ENCODE results near the gene PIK3C3.

Gene PIK3C3

GRCh38 chr18:42032447-42032846 is 77.4 kb downstream of the PIK3C3 start (continued):
- TF ChIP-seq, protein P1, sequence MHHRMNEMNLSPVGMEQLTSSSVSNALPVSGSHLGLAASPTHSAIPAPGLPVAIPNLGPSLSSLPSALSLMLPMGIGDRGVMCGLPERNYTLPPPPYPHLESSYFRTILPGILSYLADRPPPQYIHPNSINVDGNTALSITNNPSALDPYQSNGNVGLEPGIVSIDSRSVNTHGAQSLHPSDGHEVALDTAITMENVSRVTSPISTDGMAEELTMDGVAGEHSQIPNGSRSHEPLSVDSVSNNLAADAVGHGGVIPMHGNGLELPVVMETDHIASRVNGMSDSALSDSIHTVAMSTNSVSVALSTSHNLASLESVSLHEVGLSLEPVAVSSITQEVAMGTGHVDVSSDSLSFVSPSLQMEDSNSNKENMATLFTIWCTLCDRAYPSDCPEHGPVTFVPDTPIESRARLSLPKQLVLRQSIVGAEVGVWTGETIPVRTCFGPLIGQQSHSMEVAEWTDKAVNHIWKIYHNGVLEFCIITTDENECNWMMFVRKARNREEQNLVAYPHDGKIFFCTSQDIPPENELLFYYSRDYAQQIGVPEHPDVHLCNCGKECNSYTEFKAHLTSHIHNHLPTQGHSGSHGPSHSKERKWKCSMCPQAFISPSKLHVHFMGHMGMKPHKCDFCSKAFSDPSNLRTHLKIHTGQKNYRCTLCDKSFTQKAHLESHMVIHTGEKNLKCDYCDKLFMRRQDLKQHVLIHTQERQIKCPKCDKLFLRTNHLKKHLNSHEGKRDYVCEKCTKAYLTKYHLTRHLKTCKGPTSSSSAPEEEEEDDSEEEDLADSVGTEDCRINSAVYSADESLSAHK (tag by site-specific recombination; IDR thresholded peaks at IDR 0.05), result no peak
- TF ChIP-seq, protein P2, sequence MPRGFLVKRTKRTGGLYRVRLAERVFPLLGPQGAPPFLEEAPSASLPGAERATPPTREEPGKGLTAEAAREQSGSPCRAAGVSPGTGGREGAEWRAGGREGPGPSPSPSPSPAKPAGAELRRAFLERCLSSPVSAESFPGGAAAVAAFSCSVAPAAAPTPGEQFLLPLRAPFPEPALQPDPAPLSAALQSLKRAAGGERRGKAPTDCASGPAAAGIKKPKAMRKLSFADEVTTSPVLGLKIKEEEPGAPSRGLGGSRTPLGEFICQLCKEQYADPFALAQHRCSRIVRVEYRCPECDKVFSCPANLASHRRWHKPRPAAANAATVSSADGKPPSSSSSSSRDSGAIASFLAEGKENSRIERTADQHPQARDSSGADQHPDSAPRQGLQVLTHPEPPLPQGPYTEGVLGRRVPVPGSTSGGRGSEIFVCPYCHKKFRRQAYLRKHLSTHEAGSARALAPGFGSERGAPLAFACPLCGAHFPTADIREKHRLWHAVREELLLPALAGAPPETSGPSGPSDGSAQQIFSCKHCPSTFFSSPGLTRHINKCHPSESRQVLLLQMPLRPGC (tag by site-specific recombination; IDR thresholded peaks at IDR 0.05), result no peak
- no peak for TF ChIP-seq ATF2 (tag by site-specific recombination; IDR thresholded peaks at IDR 0.05; ENCODE audit: low read depth)
- TF ChIP-seq ZNF626 (tag by site-specific recombination; IDR thresholded peaks at IDR 0.05), result no peak
- TF ChIP-seq HIC1 (tag by site-specific recombination; IDR thresholded peaks at IDR 0.05), result no peak
- TF ChIP-seq, protein P3, sequence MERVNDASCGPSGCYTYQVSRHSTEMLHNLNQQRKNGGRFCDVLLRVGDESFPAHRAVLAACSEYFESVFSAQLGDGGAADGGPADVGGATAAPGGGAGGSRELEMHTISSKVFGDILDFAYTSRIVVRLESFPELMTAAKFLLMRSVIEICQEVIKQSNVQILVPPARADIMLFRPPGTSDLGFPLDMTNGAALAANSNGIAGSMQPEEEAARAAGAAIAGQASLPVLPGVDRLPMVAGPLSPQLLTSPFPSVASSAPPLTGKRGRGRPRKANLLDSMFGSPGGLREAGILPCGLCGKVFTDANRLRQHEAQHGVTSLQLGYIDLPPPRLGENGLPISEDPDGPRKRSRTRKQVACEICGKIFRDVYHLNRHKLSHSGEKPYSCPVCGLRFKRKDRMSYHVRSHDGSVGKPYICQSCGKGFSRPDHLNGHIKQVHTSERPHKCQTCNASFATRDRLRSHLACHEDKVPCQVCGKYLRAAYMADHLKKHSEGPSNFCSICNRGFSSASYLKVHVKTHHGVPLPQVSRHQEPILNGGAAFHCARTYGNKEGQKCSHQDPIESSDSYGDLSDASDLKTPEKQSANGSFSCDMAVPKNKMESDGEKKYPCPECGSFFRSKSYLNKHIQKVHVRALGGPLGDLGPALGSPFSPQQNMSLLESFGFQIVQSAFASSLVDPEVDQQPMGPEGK (tag by site-specific recombination; IDR thresholded peaks at IDR 0.05), result no peak
- peak; percentile 62; the same call in 1 of the 2 replicates for TF ChIP-seq ZNF530 (tag by site-specific recombination; IDR thresholded peaks at IDR 0.05; ENCODE audit: low read depth)
- TF ChIP-seq ZNF707 (tag by site-specific recombination; IDR thresholded peaks at IDR 0.05), result no peak
- TF ChIP-seq, protein P4, sequence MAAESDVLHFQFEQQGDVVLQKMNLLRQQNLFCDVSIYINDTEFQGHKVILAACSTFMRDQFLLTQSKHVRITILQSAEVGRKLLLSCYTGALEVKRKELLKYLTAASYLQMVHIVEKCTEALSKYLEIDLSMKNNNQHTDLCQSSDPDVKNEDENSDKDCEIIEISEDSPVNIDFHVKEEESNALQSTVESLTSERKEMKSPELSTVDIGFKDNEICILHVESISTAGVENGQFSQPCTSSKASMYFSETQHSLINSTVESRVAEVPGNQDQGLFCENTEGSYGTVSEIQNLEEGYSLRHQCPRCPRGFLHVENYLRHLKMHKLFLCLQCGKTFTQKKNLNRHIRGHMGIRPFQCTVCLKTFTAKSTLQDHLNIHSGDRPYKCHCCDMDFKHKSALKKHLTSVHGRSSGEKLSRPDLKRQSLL (tag by site-specific recombination; IDR thresholded peaks at IDR 0.05), result no peak
- no peak for TF ChIP-seq ZNF776 (tag by site-specific recombination; IDR thresholded peaks at IDR 0.05; ENCODE audit: borderline replicate concordance)
- peak; percentile 29; the same call in 1 of the 2 replicates for TF ChIP-seq ZNF654 (tag by site-specific recombination; IDR thresholded peaks at IDR 0.05; ENCODE audit: low read depth)
- peak; percentile 36; the same call in 1 of the 2 replicates for TF ChIP-seq ZNF433 (tag by site-specific recombination; IDR thresholded peaks at IDR 0.05; ENCODE audit: low read depth)
- TF ChIP-seq, protein P5, sequence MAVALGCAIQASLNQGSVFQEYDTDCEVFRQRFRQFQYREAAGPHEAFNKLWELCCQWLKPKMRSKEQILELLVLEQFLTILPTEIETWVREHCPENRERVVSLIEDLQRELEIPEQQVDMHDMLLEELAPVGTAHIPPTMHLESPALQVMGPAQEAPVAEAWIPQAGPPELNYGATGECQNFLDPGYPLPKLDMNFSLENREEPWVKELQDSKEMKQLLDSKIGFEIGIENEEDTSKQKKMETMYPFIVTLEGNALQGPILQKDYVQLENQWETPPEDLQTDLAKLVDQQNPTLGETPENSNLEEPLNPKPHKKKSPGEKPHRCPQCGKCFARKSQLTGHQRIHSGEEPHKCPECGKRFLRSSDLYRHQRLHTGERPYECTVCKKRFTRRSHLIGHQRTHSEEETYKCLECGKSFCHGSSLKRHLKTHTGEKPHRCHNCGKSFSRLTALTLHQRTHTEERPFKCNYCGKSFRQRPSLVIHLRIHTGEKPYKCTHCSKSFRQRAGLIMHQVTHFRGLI (tag by site-specific recombination; IDR thresholded peaks at IDR 0.05), result no peak
- TF ChIP-seq ZNF324 (tag by site-specific recombination; IDR thresholded peaks at IDR 0.05), result no peak
- no peak for TF ChIP-seq ZNF549 (tag by site-specific recombination; IDR thresholded peaks at IDR 0.05)
- TF ChIP-seq ZNF621 (tag by site-specific recombination; IDR thresholded peaks at IDR 0.05), result no peak
- TF ChIP-seq, protein P6, sequence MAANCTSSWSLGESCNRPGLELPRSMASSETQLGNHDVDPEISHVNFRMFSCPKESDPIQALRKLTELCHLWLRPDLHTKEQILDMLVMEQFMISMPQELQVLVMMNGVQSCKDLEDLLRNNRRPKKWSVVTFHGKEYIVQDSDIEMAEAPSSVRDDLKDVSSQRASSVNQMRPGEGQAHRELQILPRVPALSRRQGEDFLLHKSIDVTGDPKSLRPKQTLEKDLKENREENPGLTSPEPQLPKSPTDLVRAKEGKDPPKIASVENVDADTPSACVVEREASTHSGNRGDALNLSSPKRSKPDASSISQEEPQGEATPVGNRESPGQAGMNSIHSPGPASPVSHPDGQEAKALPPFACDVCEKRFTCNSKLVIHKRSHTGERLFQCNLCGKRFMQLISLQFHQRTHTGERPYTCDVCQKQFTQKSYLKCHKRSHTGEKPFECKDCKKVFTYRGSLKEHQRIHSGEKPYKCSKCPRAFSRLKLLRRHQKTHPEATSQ (tag by site-specific recombination; IDR thresholded peaks at IDR 0.05), result no peak
- no peak for TF ChIP-seq ZNF585B (tag by site-specific recombination; IDR thresholded peaks at IDR 0.05)
- no peak for TF ChIP-seq BCL11A (tag by site-specific recombination; IDR thresholded peaks at IDR 0.05; ENCODE audit: low read depth)
- no peak for TF ChIP-seq ZBTB26 (tag by site-specific recombination; optimal IDR thresholded peaks at IDR 0.05)
- TF ChIP-seq ZFP3 (tag by site-specific recombination; IDR thresholded peaks at IDR 0.05; ENCODE audit: low read depth), result no peak
- TF ChIP-seq ZNF791 (tag by site-specific recombination; IDR thresholded peaks at IDR 0.05), result peak; percentile 62; the same call in 1 of the 2 replicates
- TF ChIP-seq SCRT2 (tag by site-specific recombination; IDR thresholded peaks at IDR 0.05), result no peak
- no peak for TF ChIP-seq KLF16 (tag by site-specific recombination; IDR thresholded peaks at IDR 0.05)
- no peak for TF ChIP-seq ZNF175 (tag by site-specific recombination; IDR thresholded peaks at IDR 0.05)
